GM19372 (cell line): ENCODE results near the gene PAX3.
"Not testable (repeated sequence)": the region's sequence is repeated elsewhere in the genome, so short reads cannot be mapped to it uniquely, and the experiment has no call there.

Source experiments
- ATAC-seq: cut with Tn5 transposase; IDR thresholded peaks from one replicate; pipeline ENCODE4 v1.9.1; 2021; ENCODE audit warnings: mild to moderate bottlenecking, low read depth, moderate library complexity; ENCODE audit not compliant: unreplicated experiment

Gene PAX3

GRCh38 chr2:222160944-222161343 lies 137.9 kb downstream of the PAX3 start:
- ATAC-seq, result no peak

DNA sequence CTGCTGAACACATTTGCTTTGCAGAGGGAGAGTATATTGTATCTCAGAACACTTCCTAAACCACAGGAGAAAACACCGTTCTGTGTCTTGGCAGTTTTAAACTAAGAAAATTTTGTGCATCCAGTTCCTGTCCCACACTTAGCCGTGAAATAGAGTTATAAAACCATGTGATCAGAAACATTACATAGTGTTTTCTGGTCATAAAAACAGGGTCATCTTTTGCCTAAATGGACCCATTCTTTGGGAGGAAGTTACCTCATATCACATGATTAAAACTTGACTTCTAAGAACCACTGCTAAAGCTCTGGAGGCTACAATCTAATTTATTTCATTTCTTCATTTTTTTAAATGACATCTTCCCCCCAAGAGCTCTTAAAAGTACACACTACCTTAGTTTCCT lies 138.7 kb downstream of the PAX3 start:
- ATAC-seq, result no peak

GRCh38 chr2:222159221-222159620 lies 139.6 kb downstream of the PAX3 start:
- ATAC-seq, result no peak

DNA sequence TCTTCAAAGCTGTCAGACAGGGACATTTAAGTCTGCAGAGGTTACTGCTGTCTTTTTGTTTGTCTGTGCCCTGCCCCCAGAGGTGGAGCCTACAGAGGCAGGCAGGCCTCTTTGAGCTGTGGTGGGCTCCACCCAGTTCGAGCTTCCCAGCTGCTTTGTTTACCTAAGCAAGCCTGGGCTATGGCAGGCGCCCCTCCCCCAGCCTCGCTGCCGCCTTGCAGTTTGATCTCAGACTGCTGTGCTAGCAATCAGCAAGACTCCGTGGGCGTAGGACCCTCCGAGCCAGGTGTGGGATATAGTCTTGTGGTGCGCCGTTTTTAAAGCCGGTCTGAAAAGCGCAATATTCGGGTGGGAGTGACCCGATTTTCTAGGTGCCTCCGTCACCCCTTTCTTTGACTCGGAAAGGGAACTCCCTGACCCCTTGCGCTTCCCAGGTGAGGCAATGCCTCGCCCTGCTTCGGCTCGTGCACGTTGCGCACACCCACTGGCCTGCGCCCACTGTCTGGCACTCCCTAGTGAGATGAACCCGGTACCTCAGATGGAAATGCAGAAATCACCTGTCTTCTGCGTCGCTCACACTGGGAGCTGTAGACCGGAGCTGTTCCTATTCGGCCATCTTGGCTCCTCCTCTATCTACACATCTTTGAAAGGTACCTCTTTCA lies 143.7 kb downstream of the PAX3 start:
- not testable (repeated sequence) for ATAC-seq
